ENCODE measurements around the gene SLC25A15.
"Not testable (repeated sequence)": the region's sequence is repeated elsewhere in the genome, so short reads cannot be mapped to it uniquely, and the experiment has no call there.

Gene SLC25A15

DNA sequence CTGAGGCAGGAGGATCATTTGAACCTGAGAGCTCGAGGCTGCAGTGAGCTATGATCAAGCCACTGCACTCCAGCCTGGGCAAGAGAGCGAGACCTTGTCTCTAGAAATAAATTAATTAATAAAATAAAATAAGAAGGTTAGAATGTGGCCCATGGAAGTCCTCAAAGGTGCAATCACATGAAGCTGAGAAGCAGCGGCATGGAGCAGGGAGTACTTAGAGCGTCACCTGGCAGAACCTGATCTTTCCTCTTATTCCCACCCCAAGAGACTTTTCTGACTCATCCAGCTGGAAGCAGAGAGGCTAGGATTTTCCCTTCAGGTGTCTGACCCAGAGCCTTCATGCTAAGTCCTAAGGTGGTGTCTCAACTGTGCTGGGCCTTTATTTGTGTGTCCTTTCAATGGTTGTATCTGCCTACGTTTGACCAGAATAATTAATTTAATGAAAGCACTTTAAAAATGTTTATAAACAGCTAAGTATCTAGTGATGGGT, 9.6 kb upstream of the SLC25A15 start:
- H3K9me3 ChIP-seq (ENCODE audit: insufficient read depth, low read length), result no peaks in the 10 kb centered on the region
- H3K27me3 ChIP-seq (ENCODE audit: low read length), result no peaks in the 10 kb centered on the region
- no peaks in the 10 kb centered on the region for H3K79me2 ChIP-seq (ENCODE audit: insufficient read depth, low read length)
- no peak overlapping the region for H3K4me3 ChIP-seq (ENCODE audit: insufficient read depth, low read length, poor library complexity, severe bottlenecking)
- TF ChIP-seq EZH2phosphoT487 (conservative IDR thresholded peaks at IDR 0.05; ENCODE audit: low read length), result no peak
- no peak for TF ChIP-seq CTCF (IDR thresholded peaks at IDR 0.05; ENCODE audit: insufficient read depth, low read length, poor library complexity, severe bottlenecking)
- no peak overlapping the region for H3K9ac ChIP-seq (ENCODE audit: low read length)
- H4K20me1 ChIP-seq (ENCODE audit: low read depth, low read length), result no peaks in the 10 kb centered on the region
- no peaks in the 10 kb centered on the region for H3K9me2 ChIP-seq (replicated peaks; ENCODE audit: insufficient read depth, low read length)
- peaks cover 22% of the 10 kb centered on the region; the same call in 1 of the 2 replicates for H3F3A ChIP-seq (ENCODE audit: insufficient read depth)
- no peaks in the 10 kb centered on the region for H3K36me3 ChIP-seq (ENCODE audit: low read length)
- no peak overlapping the region for H3K27ac ChIP-seq (ENCODE audit: low read depth, low read length)
- no peak overlapping the region for H3K4me2 ChIP-seq (ENCODE audit: low read depth, low read length, poor library complexity, severe bottlenecking)
- no peak overlapping the region for H2AFZ ChIP-seq (ENCODE audit: low read depth, low read length, severe bottlenecking)

DNA sequence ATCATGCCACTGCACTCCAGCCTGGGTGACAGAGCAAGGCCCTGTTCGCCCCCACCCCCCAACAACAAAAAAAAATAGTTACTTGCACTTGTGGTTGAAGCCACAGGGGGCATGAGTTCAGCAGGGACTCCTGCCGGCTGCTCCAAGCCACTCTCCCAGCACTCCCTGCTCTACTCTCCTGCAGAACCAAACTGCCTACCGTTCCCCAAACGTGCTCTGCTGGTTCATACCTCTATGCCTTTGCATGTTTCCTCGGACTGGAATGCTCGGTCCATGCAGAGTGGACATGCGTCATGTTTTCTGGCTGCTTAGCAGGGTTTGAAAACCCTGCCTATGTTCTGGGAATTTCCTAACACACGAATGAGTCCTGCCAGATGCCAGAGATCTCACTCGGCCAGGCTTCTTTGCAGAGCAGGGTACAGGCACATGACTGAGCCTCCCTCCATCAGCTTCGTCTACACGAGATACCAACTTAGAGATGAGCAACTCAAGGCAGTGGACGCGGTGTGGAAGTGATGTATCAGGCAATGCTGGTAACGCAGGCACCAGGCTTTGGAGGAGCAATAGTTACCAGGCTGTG, 8.5 kb upstream of the SLC25A15 start:
- Histone ChIP-seq H2AFZ (ENCODE audit: low read depth, low read length, severe bottlenecking) (no peak overlapping the region), H3K9ac (ENCODE audit: low read length) (no peak overlapping the region), H3K4me2 (ENCODE audit: low read depth, low read length, poor library complexity, severe bottlenecking) (no peak overlapping the region)

GRCh38 chr13:40781717-40782116, 7.7 kb upstream of the SLC25A15 start:
- no peaks in the 10 kb centered on the region for H3K36me3 ChIP-seq (ENCODE audit: low read length)
- H2AFZ ChIP-seq (ENCODE audit: low read depth, low read length, severe bottlenecking), result no peak overlapping the region
- H3F3A ChIP-seq (ENCODE audit: insufficient read depth), result 0 out of 2 replicates have a peak, but pooled peaks cover 4% of the 10 kb centered on the region
- H3K9me2 ChIP-seq (replicated peaks; ENCODE audit: insufficient read depth, low read length), result no peaks in the 10 kb centered on the region
- no peak overlapping the region for H3K4me2 ChIP-seq (ENCODE audit: low read depth, low read length, poor library complexity, severe bottlenecking)
- no peaks in the 10 kb centered on the region for H3K79me2 ChIP-seq (ENCODE audit: insufficient read depth, low read length)
- no peaks in the 10 kb centered on the region for H3K27me3 ChIP-seq (ENCODE audit: low read length)
- no peaks in the 10 kb centered on the region for H3K9me3 ChIP-seq (ENCODE audit: insufficient read depth, low read length)
- H3K9ac ChIP-seq (ENCODE audit: low read length), result no peak overlapping the region
- no peaks in the 10 kb centered on the region for H4K20me1 ChIP-seq (ENCODE audit: low read depth, low read length)
- no peak overlapping the region for H3K27ac ChIP-seq (ENCODE audit: low read depth, low read length)
- no peak for TF ChIP-seq CTCF (IDR thresholded peaks at IDR 0.05; ENCODE audit: insufficient read depth, low read length, poor library complexity, severe bottlenecking)
- H3K4me3 ChIP-seq (ENCODE audit: insufficient read depth, low read length, poor library complexity, severe bottlenecking), result no peak overlapping the region

More for the DNA sequence above, 8.5 kb upstream of the SLC25A15 start:
- Histone ChIP-seq H3K79me2 (ENCODE audit: insufficient read depth, low read length) (no peaks in the 10 kb centered on the region), H3F3A (ENCODE audit: insufficient read depth) (peaks cover 12% of the 10 kb centered on the region; the same call in 1 of the 2 replicates), H3K9me2 (replicated peaks; ENCODE audit: insufficient read depth, low read length) (no peaks in the 10 kb centered on the region), H3K27ac (ENCODE audit: low read depth, low read length) (no peak overlapping the region), H3K9me3 (ENCODE audit: insufficient read depth, low read length) (no peaks in the 10 kb centered on the region), H3K4me3 (ENCODE audit: insufficient read depth, low read length, poor library complexity, severe bottlenecking) (no peak overlapping the region), H4K20me1 (ENCODE audit: low read depth, low read length) (no peaks in the 10 kb centered on the region), H3K36me3 (ENCODE audit: low read length) (no peaks in the 10 kb centered on the region), H3K27me3 (ENCODE audit: low read length) (no peaks in the 10 kb centered on the region)
- no peak for TF ChIP-seq EZH2phosphoT487 (conservative IDR thresholded peaks at IDR 0.05; ENCODE audit: low read length)
- no peak for TF ChIP-seq CTCF (IDR thresholded peaks at IDR 0.05; ENCODE audit: insufficient read depth, low read length, poor library complexity, severe bottlenecking)

DNA sequence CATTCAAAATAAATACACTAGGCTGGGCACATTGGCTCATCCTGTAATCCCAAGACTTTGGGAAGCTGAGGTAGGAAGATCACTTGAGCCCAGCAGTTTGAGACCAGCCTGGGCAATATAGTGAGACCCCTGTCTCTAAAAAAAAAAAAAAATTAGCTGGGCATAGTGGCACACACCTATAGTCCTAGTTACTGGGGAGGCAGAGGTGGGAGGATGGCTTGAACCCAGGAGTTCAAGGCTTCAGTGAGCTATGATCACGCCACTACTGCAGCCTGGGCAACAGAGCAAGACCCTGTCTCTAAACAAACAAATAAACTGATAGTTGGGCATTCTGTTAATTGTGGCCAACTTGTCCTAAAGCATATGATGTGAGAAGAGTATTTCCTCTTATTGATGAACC, 6.4 kb upstream of the SLC25A15 start:
- not testable (repeated sequence) for H3K27ac ChIP-seq (ENCODE audit: low read depth, low read length); H3K9me3 ChIP-seq (ENCODE audit: insufficient read depth, low read length); H3K79me2 ChIP-seq (ENCODE audit: insufficient read depth, low read length); H3F3A ChIP-seq (ENCODE audit: insufficient read depth); H2AFZ ChIP-seq (ENCODE audit: low read depth, low read length, severe bottlenecking); H3K9me2 ChIP-seq (replicated peaks; ENCODE audit: insufficient read depth, low read length); H3K9ac ChIP-seq (ENCODE audit: low read length); H3K27me3 ChIP-seq (ENCODE audit: low read length); H3K4me2 ChIP-seq (ENCODE audit: low read depth, low read length, poor library complexity, severe bottlenecking); H3K36me3 ChIP-seq (ENCODE audit: low read length); H3K4me3 ChIP-seq (ENCODE audit: insufficient read depth, low read length, poor library complexity, severe bottlenecking); H4K20me1 ChIP-seq (ENCODE audit: low read depth, low read length)
